GM12873 (cell line): ENCODE data around the gene TSPAN31.

Experiments used
- TF ChIP-seq, protein P1 (sequence below): IDR thresholded peaks from 2 replicates; pipeline ENCODE4 v1.5.1; 2012; ENCODE audit warnings: low read depth, mild to moderate bottlenecking, moderate library complexity, low read length, control low read depth; ENCODE audit not compliant: insufficient read depth; ENCODE audit errors: missing control alignments

The TSPAN31 gene

DNA sequence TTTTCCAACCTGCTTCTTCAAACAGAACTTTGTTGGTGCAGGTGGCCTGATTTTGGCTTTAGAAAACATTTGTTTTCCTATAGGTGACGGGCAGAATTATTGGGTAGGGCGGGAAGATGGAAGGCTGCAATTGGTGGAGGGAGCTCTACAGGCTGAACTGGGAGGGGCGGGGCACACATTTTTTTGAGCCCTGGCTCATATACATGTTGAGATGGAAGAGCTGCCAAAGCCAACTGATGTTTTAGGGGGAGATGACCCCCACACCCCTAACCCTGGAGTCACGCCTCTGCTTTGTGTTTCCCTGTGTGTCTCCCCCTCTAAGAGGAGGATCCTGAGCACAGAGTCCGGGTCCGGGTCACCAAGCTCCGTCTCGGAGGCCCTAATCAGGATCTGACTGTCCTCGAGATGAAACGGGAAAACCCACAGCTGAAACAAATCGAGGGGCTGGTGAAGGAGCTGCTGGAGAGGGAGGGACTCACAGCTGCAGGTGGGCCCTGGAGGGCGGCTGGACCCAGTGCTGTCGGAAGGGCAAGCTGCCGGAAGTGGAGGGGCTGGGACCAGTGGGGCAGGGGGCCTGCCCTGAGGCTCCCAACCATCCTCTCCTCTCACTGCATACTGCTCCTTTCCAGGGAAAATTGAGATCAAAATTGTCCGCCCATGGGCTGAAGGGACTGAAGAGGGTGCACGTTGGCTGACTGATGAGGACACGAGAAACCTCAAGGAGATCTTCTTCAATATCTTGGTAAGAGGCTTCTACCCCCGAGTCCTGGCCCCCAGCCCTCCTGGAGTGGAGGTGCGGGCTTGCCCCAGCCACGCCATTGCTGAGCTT, 24.8 kb upstream of the TSPAN31 start:
- TF ChIP-seq, protein P1, sequence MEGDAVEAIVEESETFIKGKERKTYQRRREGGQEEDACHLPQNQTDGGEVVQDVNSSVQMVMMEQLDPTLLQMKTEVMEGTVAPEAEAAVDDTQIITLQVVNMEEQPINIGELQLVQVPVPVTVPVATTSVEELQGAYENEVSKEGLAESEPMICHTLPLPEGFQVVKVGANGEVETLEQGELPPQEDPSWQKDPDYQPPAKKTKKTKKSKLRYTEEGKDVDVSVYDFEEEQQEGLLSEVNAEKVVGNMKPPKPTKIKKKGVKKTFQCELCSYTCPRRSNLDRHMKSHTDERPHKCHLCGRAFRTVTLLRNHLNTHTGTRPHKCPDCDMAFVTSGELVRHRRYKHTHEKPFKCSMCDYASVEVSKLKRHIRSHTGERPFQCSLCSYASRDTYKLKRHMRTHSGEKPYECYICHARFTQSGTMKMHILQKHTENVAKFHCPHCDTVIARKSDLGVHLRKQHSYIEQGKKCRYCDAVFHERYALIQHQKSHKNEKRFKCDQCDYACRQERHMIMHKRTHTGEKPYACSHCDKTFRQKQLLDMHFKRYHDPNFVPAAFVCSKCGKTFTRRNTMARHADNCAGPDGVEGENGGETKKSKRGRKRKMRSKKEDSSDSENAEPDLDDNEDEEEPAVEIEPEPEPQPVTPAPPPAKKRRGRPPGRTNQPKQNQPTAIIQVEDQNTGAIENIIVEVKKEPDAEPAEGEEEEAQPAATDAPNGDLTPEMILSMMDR = no peak

DNA sequence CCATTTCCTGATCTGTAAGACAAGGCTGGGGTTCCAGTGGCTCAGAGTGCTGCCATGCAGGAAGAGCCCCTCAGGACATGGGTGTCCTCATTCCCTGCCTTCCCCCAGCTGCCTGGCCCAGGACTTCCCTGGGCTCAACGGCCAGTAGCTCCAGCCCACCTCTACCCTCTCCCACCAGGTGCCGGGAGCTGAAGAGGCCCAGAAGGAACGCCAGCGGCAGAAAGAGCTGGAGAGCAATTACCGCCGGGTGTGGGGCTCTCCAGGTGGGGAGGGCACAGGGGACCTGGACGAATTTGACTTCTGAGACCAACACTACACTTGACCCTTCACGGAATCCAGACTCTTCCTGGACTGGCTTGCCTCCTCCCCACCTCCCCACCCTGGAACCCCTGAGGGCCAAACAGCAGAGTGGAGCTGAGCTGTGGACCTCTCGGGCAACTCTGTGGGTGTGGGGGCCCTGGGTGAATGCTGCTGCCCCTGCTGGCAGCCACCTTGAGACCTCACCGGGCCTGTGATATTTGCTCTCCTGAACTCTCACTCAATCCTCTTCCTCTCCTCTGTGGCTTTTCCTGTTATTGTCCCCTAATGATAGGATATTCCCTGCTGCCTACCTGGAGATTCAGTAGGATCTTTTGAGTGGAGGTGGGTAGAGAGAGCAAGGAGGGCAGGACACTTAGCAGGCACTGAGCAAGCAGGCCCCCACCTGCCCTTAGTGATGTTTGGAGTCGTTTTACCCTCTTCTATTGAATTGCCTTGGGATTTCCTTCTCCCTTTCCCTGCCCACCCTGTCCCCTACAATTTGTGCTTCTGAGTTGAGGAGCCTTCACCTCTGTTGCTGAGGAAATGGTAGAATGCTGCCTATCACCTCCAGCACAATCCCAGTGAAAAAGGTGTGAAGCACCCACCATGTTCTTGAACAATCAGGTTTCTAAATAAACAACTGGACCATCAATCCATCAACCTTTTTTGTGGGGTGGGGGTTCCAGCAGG, 23.9 kb upstream of the TSPAN31 start:
- TF ChIP-seq, protein P1 = no peak

DNA sequence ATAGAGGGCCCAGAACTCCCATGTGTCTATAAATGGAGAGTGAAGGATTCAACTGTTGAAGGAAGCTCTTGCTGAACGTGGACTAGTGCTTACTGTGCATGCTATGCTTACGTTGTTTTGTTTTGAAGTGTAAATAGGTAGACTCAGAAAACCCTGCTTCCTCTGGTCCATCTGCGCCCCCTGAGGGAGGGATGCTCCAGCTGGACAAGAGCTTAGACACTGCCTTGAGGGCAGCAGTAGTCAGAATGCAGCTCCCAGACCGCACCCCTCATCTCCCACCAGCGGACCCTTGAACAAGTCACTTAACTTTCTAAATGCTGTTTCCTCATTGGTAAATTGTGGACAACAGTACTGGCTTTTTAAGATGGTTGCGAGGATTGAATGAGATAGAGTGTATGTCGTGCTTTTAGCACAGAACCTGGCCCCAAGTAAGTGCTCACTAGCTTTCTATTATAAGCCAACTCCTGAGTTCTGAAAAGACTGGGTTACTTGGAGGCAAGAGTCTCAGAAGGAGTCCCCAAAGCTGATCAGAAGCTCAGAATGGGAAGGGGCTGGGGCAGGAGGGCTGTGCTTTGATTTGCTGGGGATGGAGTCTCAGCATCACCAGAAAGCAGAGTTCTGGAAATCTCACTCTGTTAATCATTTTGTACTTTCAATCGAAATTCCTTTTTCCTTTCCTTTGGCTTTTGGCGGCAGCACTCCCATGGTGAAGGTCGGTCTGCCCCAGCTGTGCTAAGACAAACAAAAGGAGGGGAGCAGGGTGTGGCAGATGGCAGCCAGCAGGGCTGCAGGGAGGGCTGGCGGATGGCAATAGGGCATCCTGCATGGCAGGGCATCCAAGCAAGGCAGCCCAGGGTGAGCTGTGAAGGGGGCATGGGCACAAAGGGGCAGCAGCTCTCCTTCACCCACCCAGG, 21.9 kb upstream of the TSPAN31 start:
- TF ChIP-seq, protein P1 = no peak

DNA sequence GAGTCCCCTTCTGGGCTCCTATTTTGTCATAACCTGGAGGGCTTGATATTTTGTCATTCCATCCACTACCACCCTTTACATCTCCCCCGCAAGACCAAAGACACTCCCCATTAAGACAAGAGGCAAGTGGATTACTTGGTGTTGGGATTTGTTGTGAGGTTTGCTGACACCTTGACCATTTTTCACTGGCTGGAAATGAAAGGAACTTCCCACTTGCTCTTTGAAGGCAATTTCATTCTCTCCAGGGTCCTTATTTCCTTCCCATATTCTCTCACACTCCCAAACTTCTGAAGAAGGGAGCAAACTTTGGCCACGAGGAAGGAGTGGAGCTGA, 21.2 kb upstream of the TSPAN31 start:
- TF ChIP-seq, protein P1 = no peak

DNA sequence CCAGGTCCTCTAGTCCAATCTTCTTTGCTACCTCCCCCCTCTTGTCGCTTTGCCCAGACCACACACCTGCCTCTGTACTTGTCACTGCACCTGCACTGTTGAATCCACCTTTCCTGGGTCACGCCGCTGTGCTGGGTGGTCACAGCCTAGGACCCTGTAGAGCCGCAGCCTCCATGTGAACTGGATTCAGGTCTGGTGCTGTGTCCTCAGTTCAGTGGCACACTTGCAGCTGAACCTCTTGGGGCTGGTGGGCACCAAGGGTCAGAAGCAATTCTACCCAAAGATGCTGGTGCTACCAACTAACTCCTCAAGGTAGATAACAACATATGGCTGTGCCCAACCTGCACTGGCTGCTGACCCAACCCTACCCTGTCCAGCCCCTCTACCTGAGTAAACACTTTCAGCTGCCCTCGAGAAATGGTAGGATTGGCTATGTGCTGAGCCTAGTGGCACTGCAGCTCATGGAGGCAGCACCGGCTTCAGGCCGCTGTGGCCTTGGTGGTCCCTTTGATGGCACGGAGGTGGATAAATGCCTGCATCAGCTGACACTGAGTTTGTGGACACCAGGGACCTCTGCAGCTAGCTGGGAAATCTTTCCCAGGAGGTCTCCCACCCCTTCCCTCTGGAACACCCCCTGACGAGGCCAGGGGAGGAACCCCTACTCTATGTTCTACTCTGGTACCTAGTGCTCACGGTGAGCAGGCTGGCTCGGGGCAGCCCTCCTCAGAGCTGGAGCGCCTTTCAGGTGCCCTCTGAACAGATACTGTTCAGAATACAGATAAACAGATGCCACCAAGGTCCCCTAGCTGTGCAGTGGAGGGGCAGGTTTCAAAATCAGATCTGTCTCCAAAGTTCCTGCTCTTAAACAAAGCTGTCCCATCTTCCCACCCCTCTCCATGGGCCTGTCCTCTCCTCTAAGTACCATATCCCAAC, 20.6 kb upstream of the TSPAN31 start:
- TF ChIP-seq, protein P1 = no peak

DNA sequence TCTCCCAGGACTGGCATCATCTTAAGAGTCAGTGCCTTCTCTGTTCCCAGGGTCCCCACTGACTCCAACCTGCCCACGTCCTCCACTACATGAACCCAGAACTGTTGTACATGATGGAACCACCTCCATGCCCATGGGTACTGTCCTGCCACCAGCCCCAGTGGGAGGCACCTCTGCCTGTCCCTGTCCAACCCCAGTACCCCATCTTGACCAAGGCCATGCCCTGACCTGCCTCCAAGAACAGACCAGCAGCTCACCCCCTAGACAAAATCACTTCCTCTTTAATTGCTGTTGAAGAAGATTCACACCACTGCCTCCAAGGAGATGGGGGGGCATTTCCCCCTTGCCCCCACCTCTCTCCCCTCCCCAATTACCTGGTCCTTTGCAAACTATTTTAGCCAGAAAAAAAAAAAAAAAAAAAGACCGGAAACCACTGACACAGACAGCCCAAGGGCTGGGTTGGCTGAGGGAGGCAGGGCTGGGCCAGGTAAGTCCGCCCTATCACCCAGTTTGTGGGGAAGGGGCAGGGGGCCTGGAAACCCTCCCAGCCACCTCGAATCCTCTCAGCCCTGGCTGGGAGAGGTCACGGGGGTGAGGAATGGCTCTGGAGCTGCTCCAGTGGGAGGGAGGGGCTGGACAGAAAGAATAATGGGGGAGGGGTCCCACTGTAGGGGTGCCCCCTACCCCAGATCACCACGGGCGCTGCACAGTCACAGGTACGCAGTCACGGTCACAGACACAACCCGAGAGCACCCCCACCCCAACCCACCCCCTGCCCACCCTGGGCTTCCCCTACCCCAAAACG, 19.7 kb upstream of the TSPAN31 start:
- TF ChIP-seq, protein P1 = no peak
